ENCODE data around the gene PSMB11.

DNA sequence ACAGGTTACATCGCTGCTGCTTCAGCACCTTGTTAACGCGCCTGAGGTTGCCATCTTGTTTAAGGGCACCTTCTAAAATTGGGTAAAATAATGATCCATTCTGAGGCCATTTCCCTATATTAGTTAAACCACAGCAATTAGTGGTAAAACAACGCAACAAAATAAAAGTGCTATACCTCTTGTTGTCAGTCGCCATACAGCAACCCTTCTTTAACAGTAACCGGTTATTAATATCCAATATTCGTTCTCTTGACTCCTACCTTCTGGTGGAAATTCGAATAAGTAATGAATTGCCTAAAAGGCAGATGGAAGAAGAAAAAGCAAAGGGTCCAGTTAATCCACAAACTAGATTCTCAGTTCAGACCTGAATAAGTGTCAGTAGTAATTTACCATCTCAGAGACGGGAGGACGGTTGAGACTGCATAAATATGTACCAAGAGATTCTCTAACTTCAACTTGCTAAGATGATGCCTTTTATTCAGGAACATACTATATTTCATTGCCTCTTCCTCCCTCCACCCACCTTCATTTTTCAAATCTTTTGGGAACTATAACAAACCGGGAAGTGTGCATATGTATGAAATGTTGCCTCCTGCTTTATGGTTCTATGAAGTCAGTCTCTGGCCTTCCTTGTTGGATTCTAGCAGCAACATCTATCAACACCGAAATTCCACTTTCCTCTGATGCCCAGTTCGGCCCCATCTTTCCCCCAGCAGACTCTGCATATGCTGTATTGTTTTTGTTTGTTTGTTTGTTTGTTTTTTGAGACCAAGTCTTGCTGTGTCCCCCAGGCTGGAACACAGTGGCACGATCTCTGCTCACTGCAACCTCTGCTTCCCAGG lies 6.5 kb upstream of the PSMB11 start:
- TF ChIP-seq, protein P1, sequence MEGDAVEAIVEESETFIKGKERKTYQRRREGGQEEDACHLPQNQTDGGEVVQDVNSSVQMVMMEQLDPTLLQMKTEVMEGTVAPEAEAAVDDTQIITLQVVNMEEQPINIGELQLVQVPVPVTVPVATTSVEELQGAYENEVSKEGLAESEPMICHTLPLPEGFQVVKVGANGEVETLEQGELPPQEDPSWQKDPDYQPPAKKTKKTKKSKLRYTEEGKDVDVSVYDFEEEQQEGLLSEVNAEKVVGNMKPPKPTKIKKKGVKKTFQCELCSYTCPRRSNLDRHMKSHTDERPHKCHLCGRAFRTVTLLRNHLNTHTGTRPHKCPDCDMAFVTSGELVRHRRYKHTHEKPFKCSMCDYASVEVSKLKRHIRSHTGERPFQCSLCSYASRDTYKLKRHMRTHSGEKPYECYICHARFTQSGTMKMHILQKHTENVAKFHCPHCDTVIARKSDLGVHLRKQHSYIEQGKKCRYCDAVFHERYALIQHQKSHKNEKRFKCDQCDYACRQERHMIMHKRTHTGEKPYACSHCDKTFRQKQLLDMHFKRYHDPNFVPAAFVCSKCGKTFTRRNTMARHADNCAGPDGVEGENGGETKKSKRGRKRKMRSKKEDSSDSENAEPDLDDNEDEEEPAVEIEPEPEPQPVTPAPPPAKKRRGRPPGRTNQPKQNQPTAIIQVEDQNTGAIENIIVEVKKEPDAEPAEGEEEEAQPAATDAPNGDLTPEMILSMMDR (IDR thresholded peaks at IDR 0.05): no peak
- TF ChIP-seq POLR2A (IDR thresholded peaks at IDR 0.05): no peak
